ENCODE measurements around the gene APLP1.
"Not testable (repeated sequence)": the region's sequence is repeated elsewhere in the genome, so short reads cannot be mapped to it uniquely, and the experiment has no call there.

The APLP1 gene

DNA sequence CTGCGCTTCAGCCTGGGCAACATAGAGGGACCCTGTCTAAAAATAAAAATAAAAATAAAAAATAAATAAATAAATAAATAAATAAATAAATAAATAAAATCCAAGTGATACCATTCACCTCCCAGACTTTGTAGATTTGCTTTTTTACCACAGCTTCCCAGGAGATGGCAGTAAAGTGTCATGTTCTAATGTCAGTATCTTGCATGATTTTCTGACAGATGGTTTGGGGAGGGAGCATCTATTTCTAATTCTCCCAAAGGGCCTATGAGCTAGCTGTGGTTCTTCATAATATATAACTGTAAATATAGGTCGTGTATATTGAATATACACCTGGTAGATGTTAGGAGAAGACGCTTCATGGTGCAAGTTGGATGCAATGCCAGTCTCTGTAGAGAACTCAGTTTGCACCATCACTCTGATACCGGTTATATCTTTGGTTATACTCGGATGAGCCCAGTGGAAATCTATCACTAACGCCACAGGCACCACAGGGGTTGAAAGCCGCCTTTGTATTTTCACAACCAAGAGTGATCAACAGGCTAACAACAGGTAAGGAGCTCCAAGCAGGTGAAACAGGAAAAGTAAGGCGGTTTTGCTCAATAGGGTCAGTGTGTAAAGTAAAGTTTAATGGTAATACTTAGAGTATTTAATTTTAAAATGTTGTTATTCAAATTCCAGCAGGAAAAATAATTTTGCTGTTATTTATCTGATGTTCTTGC, 13.9 kb downstream of the APLP1 start:
- peak; percentile 37 for DNase-seq

DNA sequence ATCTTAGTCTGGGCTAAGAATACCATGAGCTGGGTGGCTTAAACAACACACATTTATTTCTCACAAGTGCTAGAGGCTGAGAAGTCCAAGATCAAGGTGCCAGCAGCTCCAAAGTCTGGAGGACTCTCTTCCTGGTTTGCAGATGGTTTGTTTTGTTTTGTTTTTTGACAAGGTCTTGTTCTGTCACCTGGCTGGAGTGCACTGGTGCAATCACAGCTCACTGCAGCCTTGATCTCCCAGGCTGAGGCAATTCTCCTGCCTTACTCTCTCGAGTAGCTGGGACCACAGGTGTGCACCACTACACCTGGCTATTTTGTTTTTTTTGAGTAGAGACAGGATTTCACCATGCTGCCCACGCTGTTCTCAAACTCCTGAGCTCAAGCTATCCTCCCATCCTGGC, 15.5 kb downstream of the APLP1 start:
- DNase-seq: no peak

DNA sequence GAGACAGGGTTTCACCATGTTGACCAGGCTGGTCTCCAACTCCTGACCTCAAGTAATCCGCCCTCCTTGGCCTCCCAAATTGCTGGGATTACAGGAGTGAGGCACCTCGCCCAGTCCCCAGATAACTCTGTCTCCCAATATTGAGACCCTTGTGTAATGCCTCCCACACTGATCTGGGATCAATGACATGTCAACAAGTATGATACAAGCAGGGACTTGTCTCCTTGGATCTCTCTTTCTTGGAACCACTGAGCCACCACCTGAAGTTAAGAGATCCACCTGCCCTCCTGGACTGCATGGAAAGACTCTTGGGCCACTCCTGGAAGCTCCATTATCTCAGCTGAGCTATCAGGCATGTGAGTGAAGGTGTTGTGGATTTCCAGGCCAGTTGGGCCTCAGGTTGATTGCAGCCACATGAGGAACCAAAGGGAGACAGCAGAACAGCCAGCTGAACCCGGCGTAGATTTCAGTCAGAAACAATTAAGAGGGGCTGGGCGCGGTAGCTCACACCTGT, 16.9 kb downstream of the APLP1 start:
- DNase-seq: no peak

DNA sequence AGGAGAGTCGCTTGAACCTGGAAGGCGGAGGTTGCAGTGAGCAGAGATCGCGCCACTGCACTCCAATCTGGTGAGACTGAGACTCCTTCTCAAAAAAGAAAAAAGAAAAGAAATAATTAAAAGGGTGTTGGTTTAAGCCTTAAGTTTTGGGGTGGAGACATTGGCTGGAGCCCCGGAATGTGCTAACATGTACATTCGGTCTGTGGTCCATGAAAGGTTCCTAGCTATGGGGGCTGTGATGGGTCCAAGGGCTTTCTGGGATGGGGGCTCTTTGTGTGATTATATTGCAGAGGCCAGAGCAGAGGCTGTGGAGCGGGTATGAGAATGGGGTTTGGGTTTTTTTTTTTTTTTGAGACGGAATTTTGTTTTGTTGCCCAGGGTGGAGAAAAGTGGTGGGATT, 17.5 kb downstream of the APLP1 start:
- no peak for DNase-seq

DNA sequence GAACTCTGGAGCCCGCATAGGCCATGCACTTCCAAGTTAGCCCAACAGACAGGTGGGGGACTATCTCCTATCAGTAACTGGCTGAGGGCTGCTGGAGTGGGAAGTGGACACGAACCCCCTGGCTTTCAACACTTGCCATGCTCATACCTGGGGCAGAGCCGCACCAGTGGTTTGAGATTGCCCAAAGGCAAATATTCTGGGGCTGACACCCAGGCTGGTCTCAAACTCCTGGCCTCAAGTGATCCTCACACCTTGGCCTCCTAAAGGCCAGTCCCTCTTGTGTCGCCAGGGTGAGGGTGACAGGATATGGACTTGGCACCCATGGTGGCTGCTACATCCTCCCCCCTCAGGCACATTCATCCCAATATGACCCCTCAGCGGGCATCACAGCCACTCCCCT, 18.8 kb downstream of the APLP1 start:
- DNase-seq: no peak

DNA sequence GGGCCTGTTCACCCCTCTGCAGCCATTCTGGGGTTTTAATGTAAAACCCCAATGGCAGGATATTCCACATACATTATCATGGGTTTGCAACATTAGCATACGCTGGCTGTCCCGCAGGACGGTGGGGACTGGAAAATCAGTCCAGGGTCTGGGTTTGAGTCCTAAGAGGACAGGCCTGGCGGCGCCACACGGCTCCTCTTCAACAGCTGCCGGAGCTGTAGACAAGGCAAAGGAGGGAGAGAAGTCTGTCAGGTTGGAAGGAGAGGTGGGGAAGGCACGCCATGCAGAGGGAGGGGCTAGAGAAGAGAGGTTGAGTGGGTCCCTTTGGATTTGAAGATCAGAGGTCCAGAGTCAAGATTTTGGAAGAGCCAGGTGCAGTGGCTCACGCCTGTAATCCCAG, 20.0 kb downstream of the APLP1 start:
- no peak for DNase-seq

DNA sequence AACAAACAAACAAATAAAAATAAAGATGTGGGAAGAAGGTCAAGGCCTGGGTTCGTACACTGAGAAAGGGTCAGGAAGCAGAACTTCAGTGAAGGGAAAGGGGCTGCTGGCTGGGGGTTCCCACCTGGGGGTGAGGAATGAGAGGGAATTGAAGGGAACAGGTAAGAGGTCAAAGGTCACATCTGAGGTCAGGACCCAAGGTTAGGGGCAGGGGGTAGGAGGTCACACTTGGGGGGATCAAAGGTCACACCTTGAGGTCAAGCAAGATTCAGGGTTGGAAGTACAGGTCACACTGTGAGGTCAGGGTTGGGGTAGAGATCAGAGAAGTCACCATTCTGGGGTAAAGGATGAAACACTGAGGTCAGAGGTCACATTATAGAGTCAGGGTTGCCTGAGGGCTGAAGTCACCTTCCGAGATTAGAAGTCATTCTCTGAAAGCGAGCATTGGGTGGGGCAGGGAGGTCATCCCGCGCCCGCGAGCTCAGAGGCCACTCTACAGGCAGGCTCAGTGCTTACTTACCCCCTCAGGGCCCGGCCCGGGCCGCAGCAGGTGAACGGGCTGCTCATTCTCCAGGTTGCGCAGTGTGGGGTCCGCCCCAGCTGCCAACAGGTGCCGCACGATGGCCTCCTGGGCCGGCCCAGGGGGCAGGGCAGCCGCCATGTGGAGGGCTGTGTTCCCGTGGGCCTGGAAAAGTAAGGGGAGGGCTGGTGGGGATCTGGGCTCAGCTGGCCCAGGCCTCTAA, 21.2 kb downstream of the APLP1 start:
- no peak for DNase-seq

DNA sequence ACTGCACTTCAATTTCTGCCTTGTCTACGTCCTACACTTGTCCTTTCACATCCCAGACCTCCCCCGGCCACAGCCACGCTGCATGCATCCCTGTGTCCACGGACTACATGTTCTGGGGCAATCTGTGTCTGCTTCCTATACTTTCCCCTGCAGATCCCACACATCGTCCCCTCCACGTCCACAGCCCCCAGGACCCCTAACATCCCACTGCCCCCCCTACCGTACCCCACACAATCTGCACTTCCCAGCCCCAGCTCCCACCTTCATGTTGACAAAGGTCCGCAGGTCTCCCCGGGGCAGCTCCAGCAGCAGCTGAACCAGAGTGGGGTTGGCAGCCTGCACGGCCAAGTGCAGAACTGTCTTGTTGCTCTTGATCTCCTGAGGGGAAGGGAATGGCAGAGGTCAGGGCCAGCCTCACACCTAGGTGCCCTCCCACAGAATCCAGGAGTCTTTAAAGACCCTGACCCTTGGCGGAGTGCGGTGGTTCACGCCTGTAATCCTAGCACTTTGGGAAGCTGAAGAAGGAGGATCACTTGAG, 21.8 kb downstream of the APLP1 start:
- DNase-seq: no peak

DNA sequence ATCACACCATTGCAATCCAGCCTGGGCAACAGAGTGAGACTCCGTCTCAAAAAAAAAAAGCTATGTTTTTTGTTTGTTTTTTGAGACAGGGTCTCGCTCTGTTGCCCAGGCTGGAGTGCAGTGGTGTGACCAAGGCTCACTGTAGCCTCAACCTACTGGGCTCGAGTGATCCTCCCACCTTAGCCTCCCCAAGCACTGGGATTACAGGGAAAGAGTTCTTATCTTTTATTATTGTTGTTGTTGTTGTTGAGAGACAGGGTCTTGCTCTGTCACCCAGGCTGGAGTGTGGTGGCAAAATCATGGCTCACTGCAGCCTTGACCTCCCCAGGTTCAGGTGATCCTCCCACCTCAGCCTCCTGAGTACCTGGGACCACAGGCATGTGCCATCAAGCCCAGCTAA, 23.4 kb downstream of the APLP1 start:
- DNase-seq: not testable (repeated sequence)

DNA sequence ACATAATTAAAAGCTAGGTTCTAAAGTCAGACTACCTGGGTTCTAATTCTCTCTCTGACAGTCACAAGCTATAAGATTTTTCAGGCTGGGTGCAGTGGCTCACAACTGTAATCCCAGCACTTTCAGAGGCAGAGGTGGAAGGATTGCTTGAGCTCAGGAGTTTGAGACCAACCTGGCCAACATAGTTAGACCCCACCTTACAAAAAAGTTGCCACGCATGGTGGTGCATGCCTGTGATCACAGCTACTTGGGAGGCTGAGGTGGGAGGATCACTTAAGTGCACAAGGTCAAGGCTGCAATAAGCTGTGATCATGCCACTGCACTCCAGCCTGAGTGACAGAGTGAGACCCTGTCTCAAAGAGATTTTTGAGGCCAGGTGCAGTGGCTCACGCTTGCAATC, 26.0 kb downstream of the APLP1 start:
- no peak for DNase-seq

DNA sequence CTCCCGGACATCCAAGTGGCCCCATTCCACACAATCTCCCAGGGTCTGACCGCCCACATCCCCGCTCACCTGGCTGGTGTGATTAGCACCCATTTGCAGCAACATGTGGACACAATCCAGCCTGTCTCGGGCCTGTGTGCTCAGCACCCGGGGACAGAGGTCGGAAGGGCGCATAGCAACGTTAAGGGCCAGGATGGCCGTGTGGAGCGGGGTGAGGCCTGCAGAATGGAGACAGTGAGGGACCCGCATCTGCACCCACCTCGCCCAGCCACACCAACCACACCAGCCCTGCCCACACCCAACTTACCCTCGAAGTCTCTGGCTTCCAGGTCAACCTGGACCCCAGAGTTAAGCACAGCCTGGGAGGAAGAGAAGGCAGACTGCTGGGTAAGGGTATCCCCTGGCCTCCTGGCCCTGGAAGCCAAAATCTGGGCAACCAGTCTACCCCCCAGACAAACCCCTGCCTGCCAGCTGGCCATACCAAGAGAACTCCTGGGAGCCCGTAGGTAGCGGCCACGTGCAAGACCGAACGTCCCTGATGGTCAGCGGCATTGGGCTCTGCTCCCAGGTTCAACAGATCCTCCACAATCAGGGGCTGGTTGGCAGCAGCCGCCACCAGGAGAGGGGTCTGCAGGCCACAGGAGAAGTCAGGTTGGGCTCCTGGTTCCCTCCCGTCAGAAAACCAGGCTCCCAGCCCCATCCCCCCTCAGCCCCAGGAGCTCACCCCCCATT, 27.7 kb downstream of the APLP1 start:
- no peak for DNase-seq

DNA sequence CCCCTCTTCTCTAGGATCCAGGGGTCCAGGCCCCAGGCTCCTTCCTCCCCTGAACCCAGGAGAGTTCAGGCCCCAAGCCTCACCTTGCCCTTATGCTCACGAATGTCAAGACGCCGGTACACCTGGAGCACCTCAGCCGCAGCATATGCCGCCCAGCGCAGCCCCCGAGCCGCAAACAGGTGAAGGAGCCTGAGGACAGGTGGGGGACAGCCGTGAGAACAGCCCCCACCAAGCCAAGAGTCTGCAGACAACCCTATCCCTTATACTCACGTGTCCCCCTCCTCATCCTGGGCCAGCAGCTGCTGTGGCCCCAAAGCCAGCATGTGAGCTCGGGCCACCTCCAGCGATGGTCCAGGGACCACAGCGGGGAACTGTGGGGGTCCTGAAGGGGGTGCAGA, 28.3 kb downstream of the APLP1 start:
- no peak for DNase-seq

DNA sequence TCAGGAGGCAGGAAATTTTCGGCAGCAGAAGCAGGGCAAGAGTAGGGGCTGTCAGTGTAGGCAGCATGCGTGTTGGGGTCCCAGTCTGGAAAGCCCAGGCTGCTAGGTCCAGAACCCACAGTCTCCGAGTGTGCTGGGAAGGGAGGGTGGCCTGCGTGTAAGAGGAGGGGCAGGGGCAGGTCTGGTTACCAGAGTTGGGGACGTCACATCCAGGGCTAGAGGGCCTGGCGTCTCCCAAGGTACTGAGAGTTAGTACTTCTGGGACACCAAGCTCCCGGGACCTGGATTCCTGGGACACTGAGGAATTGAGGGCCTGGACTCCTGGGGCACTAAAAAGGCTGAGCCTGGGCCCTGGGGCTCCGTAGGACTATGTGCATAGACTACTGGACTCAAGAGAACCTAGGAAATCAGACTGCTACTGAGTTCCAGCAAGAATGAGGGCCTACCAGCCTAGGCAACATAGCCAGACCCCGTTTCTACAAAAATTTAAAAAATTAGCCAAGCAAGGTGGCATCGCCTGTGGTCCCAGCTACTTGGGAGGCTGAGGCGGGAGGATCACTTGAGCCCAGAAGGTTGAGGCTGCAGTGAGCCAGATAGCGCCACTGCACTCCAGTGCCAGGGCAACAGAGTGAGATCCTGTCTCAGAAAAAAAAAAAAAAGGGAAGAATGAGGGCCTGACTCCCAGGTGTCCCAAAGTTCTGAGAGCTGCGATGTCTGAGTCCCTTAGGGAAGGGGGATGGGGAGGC, 29.5 kb downstream of the APLP1 start:
- DNase-seq: no peak

DNA sequence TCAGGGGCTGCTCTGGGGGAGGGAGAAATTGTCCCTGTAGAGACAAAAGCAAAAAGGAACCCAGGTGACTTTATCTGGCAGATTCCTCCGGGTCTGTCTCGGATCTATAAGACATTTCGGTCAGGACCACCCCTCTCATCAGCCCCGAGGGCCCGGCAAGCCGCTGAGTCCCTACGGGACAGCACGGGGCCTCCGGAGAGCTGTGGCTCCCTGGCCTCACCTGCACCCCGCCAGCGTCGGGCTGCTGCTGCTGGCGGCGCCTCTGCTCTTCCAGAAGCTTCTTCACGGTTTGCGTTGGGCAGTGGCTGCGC, 30.1 kb downstream of the APLP1 start:
- DNase-seq: no peak

DNA sequence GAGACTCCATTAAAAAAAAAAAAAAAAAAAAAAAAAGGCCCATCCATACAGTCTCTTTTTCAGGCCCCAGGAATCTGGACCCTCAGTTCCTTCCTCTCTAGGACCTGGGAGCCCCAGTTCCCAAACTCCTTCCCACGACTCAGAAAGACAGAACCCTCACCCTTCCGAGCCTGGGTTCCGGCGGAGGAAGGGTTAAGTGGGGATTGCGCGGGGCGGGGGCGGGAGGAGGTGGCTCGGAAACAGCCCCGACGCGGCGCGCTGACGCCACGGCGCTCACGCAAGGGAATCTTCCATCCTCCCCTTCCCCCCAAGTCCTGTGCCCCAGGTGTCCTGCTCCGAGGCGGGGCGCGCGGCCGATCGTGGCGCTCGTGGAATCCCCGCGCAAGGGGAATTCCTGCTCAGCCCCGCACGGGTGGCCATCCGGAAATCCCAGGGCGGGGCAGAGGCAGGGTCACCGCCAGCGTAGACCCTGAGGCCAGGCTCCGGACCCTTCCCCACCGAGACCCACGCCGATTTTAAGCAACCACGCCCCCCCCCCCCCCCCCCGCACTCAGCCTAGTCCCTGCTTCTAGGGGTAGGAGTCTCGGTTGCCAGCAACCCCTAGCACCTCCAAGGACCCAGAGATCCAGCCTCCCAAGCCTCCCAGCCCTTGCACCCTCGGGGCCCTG, 31.3 kb downstream of the APLP1 start:
- peak; percentile 82 for DNase-seq

DNA sequence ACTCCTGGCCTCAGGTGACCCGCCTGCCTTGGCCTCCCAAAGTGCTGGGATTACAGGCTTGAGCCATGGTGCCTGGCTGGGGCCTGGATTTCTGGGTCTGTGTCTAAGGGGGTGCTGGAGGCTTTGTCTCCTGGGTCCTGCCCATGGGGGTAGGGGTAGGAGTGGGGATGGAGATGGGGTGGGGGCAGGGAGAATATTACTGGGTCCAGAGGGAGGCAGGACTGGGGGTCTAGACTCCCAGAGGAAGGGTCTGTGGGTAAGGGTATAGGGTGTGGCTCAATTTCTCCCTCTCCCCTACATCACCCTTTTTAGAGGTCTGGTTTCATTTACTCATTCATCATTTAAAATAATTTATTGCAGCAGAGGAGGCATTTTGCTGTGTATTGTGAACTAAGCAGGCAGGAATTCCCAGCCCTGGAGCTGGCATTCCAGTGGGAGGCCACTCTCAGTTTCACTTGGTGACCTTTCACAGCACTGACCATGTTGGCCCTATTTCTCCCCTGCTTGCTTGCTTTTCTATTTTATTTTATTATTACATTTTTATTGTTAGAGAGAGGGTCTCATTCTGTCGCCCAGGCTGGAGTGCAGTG, 32.8 kb downstream of the APLP1 start:
- peak; percentile 7 for DNase-seq

DNA sequence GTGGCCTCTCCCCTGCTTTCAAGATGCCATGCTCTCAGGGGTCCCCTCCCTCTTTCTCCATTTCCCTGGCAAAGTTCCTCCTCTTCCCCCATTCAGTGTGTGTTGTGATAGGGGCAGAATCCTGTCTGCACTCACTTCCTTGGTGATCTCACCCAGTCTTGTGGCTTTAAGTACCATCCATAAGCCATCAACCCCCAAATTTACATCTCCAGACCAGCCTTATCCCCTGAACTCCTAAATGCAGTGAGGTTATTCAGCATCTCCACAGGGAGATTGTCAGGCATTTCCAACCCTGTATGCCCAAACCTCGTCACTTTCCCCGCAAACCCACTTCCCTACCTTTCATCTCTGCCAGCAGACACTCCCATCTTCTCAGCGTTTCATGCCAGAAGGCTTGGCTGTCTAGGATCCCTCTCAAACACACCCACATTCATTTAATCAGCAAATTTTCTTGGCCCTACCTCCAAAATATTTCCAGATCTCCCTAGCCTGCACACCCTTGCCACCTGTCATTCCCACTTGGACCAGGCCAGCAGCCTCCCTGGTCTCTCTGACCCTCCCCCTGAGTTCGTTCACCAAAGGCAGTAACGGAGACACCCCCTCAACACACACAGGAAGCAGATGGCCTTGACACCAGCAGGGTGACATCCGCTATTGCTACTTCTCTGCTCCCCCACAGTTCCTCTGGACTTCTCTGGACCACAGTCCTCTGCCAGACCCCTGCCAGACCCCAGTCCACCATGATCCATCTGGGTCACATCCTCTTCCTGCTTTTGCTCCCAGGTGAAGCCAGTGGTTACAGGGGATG, 33.7 kb downstream of the APLP1 start, which contains the start of gene HCST:
TSS of gene HCST (plus strand) at position 676 of the 808 bp plus-strand sequence. CDS start at position 741, 65 bp downstream.
- no peak for DNase-seq

DNA sequence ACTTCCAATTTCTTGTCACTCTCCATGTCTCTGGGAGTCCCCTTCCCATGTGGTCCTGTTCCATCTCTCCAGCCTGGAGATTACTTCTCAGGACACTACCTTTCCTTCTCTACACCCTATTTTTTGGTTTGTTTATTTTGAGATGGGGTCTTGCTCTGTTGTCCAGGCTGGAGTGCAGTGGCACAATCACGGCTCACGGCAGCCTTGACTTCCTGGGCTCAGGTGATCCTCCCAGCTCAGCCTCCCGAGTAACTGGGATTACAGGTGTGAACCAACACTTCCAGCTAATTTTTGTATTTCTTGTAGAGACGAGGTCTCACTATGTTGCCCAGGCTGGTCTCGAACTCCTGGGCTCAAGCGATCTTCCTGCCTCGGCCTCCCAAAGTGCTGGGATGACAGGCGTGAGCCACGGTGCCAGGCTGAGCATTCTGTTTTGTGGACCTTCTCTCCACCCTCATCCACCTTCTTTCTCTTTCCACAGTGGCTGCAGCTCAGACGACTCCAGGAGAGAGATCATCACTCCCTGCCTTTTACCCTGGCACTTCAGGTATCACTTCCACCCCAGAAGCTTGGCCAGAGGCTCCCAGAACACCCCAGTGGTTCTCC, 34.6 kb downstream of the APLP1 start:
- DNase-seq: no peak

DNA sequence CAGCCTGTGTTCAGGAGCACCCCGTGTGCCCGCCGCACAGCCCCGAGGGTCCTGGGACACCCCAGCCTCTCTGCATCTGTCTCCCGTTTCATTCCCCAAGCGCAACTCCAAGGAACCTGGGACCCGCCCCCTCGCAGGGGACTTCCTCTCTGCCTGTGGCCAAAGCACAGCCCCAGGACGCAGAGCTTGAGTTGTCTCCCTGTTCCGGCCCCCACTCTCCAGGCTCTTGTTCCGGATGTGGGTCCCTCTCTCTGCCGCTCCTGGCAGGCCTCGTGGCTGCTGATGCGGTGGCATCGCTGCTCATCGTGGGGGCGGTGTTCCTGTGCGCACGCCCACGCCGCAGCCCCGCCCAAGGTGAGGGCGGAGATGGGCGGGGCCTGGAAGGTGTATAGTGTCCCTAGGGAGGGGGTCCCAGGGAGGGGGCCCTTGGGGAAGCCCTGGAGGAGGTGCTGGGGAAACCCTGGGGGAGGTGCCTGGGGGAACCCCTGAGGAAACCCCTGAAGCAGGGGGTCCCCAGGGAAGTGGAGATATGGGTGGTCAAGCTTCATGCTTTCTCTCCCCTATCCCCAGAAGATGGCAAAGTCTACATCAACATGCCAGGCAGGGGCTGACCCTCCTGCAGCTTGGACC, 35.3 kb downstream of the APLP1 start:
- peak; percentile 45 for DNase-seq

Measured in right kidney (tissue), 1 donor.